GM19455 (cell line): ENCODE results near the gene UBE2A.
A peak's percentile ranks its signal among the peaks of the same experiment; 100 is the strongest.

Source experiments
- ATAC-seq: cut with Tn5 transposase; IDR thresholded peaks from one replicate; pipeline ENCODE4 v1.9.1; 2021; ENCODE audit not compliant: unreplicated experiment

Gene UBE2A

DNA sequence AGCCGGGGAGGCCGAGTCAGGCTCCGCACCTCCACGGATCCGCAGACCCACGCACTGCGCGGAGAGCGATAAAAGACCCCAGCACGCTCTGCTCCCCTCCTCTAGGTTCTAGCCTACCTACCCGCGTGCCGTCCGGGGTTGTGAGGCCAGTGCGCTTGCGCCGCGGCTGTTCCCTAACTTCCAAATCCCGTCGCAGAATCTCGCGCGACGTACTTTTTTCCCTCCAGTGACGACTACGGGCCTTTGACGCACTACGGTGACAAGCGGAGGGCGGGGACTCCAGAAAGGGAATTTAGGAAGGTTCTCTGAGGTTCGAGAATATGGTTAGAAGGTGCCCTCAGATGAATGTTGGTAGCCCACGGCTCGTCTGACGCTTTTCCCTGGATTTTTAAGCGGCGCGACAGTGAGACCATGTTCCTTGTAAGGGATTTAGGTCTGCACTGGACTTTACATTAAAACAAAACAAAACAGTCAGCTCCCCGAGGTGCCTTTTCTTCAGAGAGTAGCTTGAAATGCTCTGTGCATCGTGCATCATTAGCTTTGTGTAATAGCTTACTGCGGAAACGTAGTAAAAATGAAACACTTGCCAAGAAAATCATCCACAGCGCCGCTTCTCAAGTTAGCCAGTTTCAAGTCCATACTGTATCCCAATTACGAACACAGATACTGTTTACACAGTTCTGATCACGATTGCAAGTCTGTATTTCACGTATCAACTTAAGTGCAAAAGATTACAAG is 32.1 kb downstream of the UBE2A start, which contains the start of gene NKRF:
TSS of gene NKRF (minus strand) at position 145 of the 738 bp plus-strand sequence.
- peak; percentile 84 for ATAC-seq

DNA sequence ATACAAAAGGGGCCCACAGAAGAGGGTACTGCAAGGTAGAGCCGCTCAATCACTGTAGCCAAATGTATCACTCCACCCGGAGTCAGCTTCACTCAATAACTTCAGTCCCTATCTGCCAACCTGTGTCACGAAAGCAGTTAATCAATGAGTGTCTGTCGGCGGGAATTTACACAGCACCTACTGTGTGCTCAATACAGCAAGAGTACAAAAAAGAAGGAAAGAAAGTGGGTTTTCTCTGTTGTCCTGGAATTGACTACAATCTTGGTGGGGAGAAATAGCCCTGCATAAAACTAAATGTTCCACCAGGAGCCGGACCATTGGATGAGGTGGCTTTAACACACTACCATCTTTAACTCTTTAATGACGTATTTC is 32.6 kb downstream of the UBE2A start:
- ATAC-seq = no peak

DNA sequence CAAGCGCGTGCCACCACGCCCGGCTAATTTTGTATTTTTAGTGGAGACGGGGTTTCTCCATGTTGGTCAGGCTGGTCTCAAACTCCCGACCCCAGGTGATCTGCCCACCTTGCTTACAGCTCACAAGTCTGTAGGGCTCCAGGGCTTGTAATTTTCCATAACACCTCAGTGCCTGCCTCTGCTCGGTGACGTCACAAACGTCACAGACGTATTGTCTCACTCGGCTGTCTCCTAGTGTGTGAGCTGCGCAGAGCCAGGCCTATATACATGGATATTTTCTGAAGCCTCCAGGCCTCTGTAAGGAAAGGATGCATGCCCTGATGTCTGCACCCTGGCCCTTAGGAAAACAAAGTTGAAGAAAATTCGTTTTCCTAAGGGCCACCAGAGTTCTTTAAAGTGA is 40.4 kb downstream of the UBE2A start:
- ATAC-seq = no peak

DNA sequence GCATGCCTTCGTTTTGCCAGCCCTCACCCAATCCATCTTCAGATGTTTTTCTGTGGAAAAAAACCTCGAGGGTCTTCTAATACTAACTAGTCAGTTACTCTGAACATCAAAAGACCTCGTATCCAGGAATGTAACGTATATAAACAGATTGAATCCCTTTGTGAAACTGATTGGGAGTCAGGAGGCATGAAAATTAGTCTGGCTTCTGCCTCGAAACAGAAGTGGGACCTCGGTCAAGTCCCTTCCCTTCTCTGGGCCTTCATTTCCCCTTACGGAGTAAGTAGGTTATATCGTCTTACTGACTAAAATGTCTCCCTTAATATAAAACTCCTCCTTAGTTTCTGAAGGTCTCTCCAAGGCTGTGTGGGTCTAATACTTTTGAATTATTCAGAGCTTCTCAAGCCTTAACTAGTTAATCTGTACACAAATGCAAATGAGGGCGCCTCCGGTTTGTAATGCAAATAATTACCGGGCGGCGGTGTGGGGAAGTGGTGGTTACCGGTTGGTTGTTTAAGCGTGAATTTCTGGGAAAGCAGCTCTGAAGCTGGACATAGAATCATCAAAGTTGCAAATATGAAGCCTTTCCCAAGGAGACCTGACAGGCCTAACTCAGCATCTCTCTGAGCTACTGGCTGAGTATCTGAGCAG is 43.3 kb downstream of the UBE2A start:
- no peak for ATAC-seq

GRCh38 chrX:119618439-119618838 is 44.1 kb downstream of the UBE2A start:
- no peak for ATAC-seq

- ATAC-seq = no peak
Measured at GRCh38 chrX:119622356-119623232, 48.2 kb downstream of the UBE2A start.

- no peak for ATAC-seq
Measured at GRCh38 chrX:119624417-119624816, 50.1 kb downstream of the UBE2A start.

DNA sequence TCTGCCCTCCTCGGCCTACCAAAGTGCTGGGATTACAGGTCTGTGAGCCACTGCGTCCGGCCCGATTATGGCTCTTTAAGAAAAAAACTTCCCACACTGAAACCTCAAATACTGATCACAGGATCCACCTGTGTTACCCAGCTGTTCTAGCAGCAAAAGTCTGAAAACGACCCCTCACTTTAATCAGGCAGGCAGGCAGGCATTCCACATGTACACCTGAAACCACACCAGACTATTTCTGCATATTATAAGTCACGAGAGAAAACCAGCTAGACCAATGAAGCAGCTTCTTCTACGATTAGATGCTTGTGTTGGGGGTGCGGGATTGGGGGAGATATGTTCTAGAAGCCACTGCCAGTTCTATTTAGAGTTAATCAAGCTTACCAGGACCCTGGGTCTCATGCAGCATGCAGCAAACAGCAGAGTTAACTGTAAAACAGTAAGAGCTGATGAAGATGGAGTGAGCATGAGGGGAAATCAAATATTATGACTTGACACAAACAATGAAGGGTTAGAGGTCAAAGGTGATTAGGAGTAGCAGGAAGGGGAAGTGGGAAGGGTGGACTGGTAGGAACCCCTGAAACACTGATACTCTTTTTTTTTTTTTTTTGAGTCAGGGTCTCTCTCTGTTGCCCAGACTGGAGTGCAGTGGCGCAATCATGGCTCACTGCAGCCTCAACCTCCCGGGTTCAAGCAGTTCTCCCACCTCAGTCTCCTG is 50.7 kb downstream of the UBE2A start:
- no peak for ATAC-seq

- no peak for ATAC-seq
Measured at GRCh38 chrX:119625843-119626242, 51.5 kb downstream of the UBE2A start.
